ENCODE measurements around the gene RPS2. TPM values are rescaled to one million over a fixed set of nuclear protein-coding genes. Genes with fewer than 3 reads are reported as not detected.

RPS2 gene
- total RNA-seq, 1 experiment from 2014 or later, result 2,961 TPM

DNA sequence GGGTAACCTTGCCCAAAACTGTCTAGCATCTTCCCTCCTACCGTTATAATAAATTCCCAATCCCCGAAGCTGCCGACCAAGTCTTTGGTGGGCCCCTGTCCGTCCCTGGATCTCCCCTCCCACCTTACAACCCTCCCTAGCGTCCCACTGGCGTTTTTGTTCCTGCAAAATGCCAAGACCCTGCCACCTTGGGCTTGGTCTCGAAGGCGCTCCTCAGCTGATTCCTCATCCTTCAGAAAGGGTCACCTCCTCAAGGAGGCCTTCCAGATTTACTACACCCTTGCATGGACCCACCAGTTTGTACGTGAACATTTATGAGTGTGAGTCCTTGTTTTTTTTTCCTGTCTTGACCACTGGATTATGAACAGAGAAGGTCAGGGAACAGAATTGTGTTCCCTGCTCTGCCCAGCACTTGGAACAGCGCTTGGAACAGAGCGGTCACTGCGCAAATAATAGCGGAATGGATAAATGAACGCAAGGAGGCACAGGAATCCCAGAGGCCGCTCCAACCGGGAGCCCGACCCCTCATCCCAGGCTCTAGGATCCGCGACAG is 18.4 kb upstream of the RPS2 start:
- peak overlapping the region; percentile 83 for H3K4me3 Mint-ChIP-seq (ENCODE audit: unreplicated experiment)
- POLR2A ChIA-PET, result interaction anchor here (1.2 to 1.7 kb wide), 2 partner anchors 12 to 18 kb away, joined by 3 to 13 read pairs; partner anchors contain the start of genes RPS2 and TBL3
- no peaks in the 10 kb centered on the region for H3K9me3 Mint-ChIP-seq (ENCODE audit: unreplicated experiment)
- no peaks in the 10 kb centered on the region for H3K9me3 ChIP-seq
- H3K27me3 ChIP-seq (replicated peaks; ENCODE audit: control insufficient read depth, insufficient read depth, low read length), result no peaks in the 10 kb centered on the region
- peak overlapping the region; percentile 72 for H3K4me3 ChIP-seq (ENCODE audit: low read depth, low read length)
- H3K27ac Mint-ChIP-seq (ENCODE audit: unreplicated experiment), result peak overlapping the region; percentile 76
- no TSS peak for BruUV-seq (replicated peaks)
- peaks cover 5% of the 10 kb centered on the region; the same call in 1 of the 2 replicates for H3K36me3 ChIP-seq (ENCODE audit: control insufficient read depth, insufficient read depth, low read length)
- H3K4me1 ChIP-seq, result peaks cover 15% of the 10 kb centered on the region
- TF ChIP-seq, protein P1, sequence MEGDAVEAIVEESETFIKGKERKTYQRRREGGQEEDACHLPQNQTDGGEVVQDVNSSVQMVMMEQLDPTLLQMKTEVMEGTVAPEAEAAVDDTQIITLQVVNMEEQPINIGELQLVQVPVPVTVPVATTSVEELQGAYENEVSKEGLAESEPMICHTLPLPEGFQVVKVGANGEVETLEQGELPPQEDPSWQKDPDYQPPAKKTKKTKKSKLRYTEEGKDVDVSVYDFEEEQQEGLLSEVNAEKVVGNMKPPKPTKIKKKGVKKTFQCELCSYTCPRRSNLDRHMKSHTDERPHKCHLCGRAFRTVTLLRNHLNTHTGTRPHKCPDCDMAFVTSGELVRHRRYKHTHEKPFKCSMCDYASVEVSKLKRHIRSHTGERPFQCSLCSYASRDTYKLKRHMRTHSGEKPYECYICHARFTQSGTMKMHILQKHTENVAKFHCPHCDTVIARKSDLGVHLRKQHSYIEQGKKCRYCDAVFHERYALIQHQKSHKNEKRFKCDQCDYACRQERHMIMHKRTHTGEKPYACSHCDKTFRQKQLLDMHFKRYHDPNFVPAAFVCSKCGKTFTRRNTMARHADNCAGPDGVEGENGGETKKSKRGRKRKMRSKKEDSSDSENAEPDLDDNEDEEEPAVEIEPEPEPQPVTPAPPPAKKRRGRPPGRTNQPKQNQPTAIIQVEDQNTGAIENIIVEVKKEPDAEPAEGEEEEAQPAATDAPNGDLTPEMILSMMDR (IDR thresholded peaks at IDR 0.05; ENCODE audit: insufficient read depth in 1 of 2, low read depth in 1 of 2, low read length in 1 of 2, severe bottlenecking in 1 of 2, unreplicated experiment in 1 of 2), result no peak
- H3K27me3 Mint-ChIP-seq (ENCODE audit: insufficient read depth, unreplicated experiment), result no peaks in the 10 kb centered on the region
- peaks cover 7% of the 10 kb centered on the region for H3K4me1 Mint-ChIP-seq (ENCODE audit: low read depth, unreplicated experiment)
- DNase-seq, result no peak
- peaks cover 38% of the 10 kb centered on the region for H3K36me3 Mint-ChIP-seq (ENCODE audit: insufficient read depth, unreplicated experiment)
- CTCF ChIA-PET, result no interaction called here
- intact Hi-C loops (cut with micrococcal nuclease; ENCODE audit: unreplicated experiment), result no loop called here

DNA sequence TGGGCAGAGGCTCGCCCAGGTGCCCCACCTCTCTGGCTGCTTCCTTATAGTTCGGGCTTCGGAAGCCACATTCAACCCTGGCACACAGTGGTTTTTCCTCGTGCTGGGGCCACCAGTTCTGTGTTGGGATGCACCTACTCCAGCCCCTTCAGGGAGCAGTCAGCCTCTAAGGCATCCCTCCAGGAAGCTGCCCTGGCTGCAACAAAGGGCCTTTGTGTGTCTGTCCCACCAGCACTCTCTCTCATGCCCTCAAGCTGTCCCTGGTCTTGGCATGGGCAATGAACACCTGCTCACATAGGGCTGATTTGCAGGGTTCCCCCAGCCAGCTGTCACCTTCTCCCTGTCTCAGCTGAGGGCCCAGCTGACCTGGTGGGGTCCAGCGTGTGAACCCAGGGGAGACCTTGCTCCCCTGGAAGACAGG is 17.4 kb upstream of the RPS2 start:
- no peak overlapping the region for H3K4me3 ChIP-seq (ENCODE audit: low read depth, low read length)
- CTCF ChIA-PET, result interaction anchor here (0.9 to 1.0 kb wide), 2 partner anchors 10 to 18 kb away, joined by 3 read pairs; partner anchors contain the start of genes RPS2 and TBL3
- peaks cover 15% of the 10 kb centered on the region for H3K4me1 ChIP-seq
- Mint-ChIP-seq H3K4me3 (ENCODE audit: unreplicated experiment) (peak overlapping the region; percentile 5), H3K36me3 (ENCODE audit: insufficient read depth, unreplicated experiment) (peaks cover 38% of the 10 kb centered on the region), H3K27ac (ENCODE audit: unreplicated experiment) (no peak overlapping the region), H3K27me3 (ENCODE audit: insufficient read depth, unreplicated experiment) (no peaks in the 10 kb centered on the region), H3K4me1 (ENCODE audit: low read depth, unreplicated experiment) (peaks cover 7% of the 10 kb centered on the region), H3K9me3 (ENCODE audit: unreplicated experiment) (no peaks in the 10 kb centered on the region)
- intact Hi-C loops (cut with micrococcal nuclease; ENCODE audit: unreplicated experiment), result no loop called here
- BruUV-seq (replicated peaks), result no TSS peak
- peaks cover 5% of the 10 kb centered on the region for H3K36me3 ChIP-seq (ENCODE audit: control insufficient read depth, insufficient read depth, low read length)
- no peaks in the 10 kb centered on the region for H3K9me3 ChIP-seq
- no peaks in the 10 kb centered on the region for H3K27me3 ChIP-seq (replicated peaks; ENCODE audit: control insufficient read depth, insufficient read depth, low read length)
- POLR2A ChIA-PET, result interaction anchor here (1.2 kb wide), 1 partner anchor 17 kb away, joined by 3 read pairs; the partner anchor contains the start of gene RPS2
- DNase-seq, result no peak
- TF ChIP-seq, protein P1 (IDR thresholded peaks at IDR 0.05; ENCODE audit: insufficient read depth in 1 of 2, low read depth in 1 of 2, low read length in 1 of 2, severe bottlenecking in 1 of 2, unreplicated experiment in 1 of 2), result no peak

DNA sequence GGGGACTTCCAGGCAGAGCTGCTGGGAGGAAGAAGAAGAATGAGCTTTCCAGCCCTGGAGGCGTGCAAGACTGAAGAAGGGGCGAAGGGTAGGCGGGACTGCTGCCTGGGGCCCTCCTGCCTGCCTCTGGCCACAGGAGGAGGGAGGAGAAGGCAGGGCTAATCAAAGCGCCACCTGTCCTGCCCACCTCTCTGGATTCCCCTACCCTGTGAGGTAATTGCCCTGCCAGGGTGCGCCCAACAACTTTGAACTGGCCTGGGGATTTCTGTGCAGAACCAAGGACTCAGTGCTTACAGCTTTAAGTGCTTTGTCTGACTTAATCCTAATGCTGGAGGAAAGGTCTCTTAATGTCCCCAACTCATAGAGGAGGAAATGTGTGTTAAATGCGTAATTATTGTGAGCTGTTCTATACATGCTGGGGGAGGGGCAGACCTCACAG is 16.8 kb upstream of the RPS2 start, which contains the start of gene NOXO1:
TSS of gene NOXO1 (minus strand) at position 72 of the 439 bp plus-strand sequence. CDS start 290 bp downstream, outside the sequence.
- no peak within 1 kb of the TSS for H3K27ac Mint-ChIP-seq (ENCODE audit: unreplicated experiment)
- peaks cover 40% of the 10 kb centered on the region for H3K36me3 Mint-ChIP-seq (ENCODE audit: insufficient read depth, unreplicated experiment)
- TF ChIP-seq, protein P1 (IDR thresholded peaks at IDR 0.05; ENCODE audit: insufficient read depth in 1 of 2, low read depth in 1 of 2, low read length in 1 of 2, severe bottlenecking in 1 of 2, unreplicated experiment in 1 of 2), result no peak
- no peaks in the 10 kb centered on the region for H3K9me3 ChIP-seq
- H3K27me3 Mint-ChIP-seq (ENCODE audit: insufficient read depth, unreplicated experiment), result no peaks in the 10 kb centered on the region
- peaks cover 15% of the 10 kb centered on the region for H3K4me1 ChIP-seq
- no TSS peak for BruUV-seq (replicated peaks)
- no peaks in the 10 kb centered on the region for H3K9me3 Mint-ChIP-seq (ENCODE audit: unreplicated experiment)
- no peak for DNase-seq
- ChIA-PET POLR2A (interaction anchor here (0.7 kb wide), 1 partner anchor 9 kb away, joined by 3 read pairs; no protein-coding TSS in a partner anchor), CTCF (interaction anchor here (1.0 to 1.5 kb wide), 2 partner anchors 17 to 21 kb away, joined by 3 read pairs; partner anchors contain the start of gene RPS2)
- intact Hi-C loops (cut with micrococcal nuclease; ENCODE audit: unreplicated experiment), result no loop called here
- H3K4me3 Mint-ChIP-seq (ENCODE audit: unreplicated experiment), result peak within 1 kb of the TSS; percentile 5
- H3K4me1 Mint-ChIP-seq (ENCODE audit: low read depth, unreplicated experiment), result peaks cover 7% of the 10 kb centered on the region
- H3K4me3 ChIP-seq (ENCODE audit: low read depth, low read length), result no peak within 1 kb of the TSS
- H3K36me3 ChIP-seq (ENCODE audit: control insufficient read depth, insufficient read depth, low read length), result peaks cover 4% of the 10 kb centered on the region
- no peaks in the 10 kb centered on the region for H3K27me3 ChIP-seq (replicated peaks; ENCODE audit: control insufficient read depth, insufficient read depth, low read length)

All from Caco-2 (cell line).